HFFc6 (cell line): ENCODE data around the gene SLC13A1. TPM values are rescaled to one million over a fixed set of nuclear protein-coding genes. Genes with fewer than 3 reads are reported as not detected.

ENCODE experiments used
- DNase-seq: peaks from one replicate; pipeline ENCODE4 v3.0.0-alpha.2; 2018
- H3K27ac Mint-ChIP-seq: 2 replicates; pipeline ENCODE4 v1.8.0; 2020; ENCODE audit warnings: mild to moderate bottlenecking, mixed read lengths
- H3K27me3 Mint-ChIP-seq: 2 replicates; pipeline ENCODE4 v1.8.0; 2021; ENCODE audit warnings: mild to moderate bottlenecking, moderate library complexity, mixed read lengths; ENCODE audit not compliant: insufficient read depth
- H3K36me3 Mint-ChIP-seq: 2 replicates; pipeline ENCODE4 v1.8.0; 2021; ENCODE audit warnings: low read depth, mixed read lengths
- H3K4me1 Mint-ChIP-seq: 2 replicates; pipeline ENCODE4 v1.8.0; 2020; ENCODE audit warnings: low read depth, mixed read lengths
- H3K4me3 Mint-ChIP-seq: 2 replicates; pipeline ENCODE4 v1.8.0; 2020; ENCODE audit warnings: mild to moderate bottlenecking, moderate library complexity, mixed read lengths
- H3K9me3 Mint-ChIP-seq: 2 replicates; pipeline ENCODE4 v1.8.0; 2020; ENCODE audit warnings: mild to moderate bottlenecking, mixed read lengths
- long read RNA-seq: library from polyadenylated mRNA; unstranded; transcript quantifications from one replicate; pipeline ENCODE4 v2.0.0, GENCODE V29; 2019
- total RNA-seq, 6 experiments: library from RNA; stranded (reverse); fragmentation: NEBNext Ultra II Directional; extraction: Animal tissue kit (Norgen Biotek cat#: 25700); gene quantifications; 2 replicates in 1 of 6; 3 replicates in 5 of 6; pipeline ENCODE4 v1.2.3, GENCODE V29; 2021
- TF ChIP-seq, protein P1 (sequence below): fragments of 200-600 bp; sonication (generic); IDR thresholded peaks from 2 replicates; pipeline ENCODE4 v1.5.0; 2021; ENCODE audit warnings: antibody characterized with exemption, mild to moderate bottlenecking

Gene SLC13A1, protein sequence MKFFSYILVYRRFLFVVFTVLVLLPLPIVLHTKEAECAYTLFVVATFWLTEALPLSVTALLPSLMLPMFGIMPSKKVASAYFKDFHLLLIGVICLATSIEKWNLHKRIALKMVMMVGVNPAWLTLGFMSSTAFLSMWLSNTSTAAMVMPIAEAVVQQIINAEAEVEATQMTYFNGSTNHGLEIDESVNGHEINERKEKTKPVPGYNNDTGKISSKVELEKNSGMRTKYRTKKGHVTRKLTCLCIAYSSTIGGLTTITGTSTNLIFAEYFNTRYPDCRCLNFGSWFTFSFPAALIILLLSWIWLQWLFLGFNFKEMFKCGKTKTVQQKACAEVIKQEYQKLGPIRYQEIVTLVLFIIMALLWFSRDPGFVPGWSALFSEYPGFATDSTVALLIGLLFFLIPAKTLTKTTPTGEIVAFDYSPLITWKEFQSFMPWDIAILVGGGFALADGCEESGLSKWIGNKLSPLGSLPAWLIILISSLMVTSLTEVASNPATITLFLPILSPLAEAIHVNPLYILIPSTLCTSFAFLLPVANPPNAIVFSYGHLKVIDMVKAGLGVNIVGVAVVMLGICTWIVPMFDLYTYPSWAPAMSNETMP
- not detected for total RNA-seq
- long read RNA-seq = 0 reads

DNA sequence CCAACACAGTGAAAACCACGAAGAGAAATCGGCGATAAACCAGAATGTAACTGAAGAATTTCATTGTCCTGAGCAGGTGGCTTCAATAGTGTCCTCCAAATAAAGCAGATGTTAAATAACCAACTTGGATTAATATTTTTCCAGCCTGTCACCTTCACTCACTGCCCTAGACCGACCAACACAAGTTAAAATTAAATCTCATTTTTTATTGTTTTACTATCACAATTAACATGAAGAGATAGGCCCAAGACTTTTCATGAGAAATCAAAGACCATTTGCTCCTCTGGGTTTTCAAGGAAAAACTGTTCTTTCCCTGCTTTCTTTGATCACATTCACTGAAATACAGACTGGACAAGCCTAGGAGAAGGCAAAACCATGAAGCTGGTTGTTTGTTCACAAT lies at the start of gene SLC13A1:
Gene SLC13A1, minus strand, starts transcription at position 87 of the 400 bp plus-strand sequence. Its CDS starts 23 bp downstream, at position 64.
- Mint-ChIP-seq H3K4me1 (no peaks in the 10 kb centered on the region), H3K9me3 (peaks cover 39% of the 10 kb centered on the region), H3K27ac (no peak within 1 kb of the TSS), H3K27me3 (no peaks in the 10 kb centered on the region), H3K4me3 (no peak within 1 kb of the TSS), H3K36me3 (no peaks in the 10 kb centered on the region)
- TF ChIP-seq, protein P1, sequence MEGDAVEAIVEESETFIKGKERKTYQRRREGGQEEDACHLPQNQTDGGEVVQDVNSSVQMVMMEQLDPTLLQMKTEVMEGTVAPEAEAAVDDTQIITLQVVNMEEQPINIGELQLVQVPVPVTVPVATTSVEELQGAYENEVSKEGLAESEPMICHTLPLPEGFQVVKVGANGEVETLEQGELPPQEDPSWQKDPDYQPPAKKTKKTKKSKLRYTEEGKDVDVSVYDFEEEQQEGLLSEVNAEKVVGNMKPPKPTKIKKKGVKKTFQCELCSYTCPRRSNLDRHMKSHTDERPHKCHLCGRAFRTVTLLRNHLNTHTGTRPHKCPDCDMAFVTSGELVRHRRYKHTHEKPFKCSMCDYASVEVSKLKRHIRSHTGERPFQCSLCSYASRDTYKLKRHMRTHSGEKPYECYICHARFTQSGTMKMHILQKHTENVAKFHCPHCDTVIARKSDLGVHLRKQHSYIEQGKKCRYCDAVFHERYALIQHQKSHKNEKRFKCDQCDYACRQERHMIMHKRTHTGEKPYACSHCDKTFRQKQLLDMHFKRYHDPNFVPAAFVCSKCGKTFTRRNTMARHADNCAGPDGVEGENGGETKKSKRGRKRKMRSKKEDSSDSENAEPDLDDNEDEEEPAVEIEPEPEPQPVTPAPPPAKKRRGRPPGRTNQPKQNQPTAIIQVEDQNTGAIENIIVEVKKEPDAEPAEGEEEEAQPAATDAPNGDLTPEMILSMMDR = no peak
- no peak for DNase-seq

DNA sequence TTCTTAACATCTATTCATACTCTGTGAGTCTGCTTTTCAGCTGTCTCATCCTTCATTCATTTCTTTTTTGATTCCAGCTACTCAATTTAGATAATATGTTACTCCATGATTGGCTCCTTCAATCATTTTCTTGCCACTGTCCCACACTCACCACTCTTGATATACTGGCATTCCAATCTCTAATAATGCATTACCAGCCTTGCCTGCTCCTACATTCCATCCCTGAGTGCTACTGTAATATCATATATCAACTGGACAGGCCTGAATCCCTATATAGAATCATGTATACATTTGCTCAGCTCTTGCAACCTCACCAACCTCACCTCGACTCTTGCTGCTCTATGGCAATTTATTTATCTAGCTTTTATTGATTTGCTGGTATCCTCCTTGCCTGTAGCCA lies 45.0 kb upstream of the SLC13A1 start:
- Mint-ChIP-seq H3K36me3 (no peaks in the 10 kb centered on the region; the same call in 1 of the 2 replicates), H3K9me3 (peaks cover 32% of the 10 kb centered on the region), H3K27me3 (no peaks in the 10 kb centered on the region; the same call in 1 of the 2 replicates)

DNA sequence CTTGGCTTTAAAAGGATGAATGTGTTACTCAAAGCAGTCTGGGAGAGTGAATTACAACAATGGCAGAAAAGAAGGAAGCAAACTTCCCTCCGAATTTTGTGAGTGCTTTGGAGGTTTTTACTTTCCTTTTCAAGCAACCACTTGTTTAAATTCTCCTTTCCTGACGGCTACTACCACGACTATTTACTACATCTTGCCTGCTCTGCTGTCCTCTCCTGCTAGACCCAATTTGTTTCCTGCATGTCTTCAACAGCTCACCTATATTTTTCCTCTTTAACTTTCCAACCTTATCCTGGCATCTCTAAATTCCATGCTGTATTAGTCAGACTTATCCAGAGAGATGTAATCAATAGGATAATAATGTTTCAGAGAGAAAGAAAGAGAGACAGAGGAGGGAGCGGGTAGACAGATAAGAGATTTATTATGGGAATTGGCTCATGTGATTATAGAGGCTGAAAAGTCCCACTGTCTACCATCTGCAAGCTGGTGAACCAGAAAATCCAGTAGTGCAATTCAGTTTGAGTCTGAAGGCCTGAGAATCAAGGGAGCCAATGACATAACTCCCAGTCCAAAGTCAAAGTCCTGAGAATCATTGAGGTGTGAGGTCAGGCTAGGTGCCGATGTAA lies 42.8 kb upstream of the SLC13A1 start:
- Mint-ChIP-seq H3K4me1 (no peaks in the 10 kb centered on the region), H3K36me3 (no peaks in the 10 kb centered on the region; the same call in 1 of the 2 replicates), H3K27ac (no peak overlapping the region), H3K9me3 (peaks cover 21% of the 10 kb centered on the region), H3K27me3 (no peaks in the 10 kb centered on the region; the same call in 1 of the 2 replicates), H3K4me3 (no peak overlapping the region)
- TF ChIP-seq, protein P1 = no peak
- DNase-seq = no peak

More for the DNA sequence above, 45.0 kb upstream of the SLC13A1 start:
- H3K4me3 Mint-ChIP-seq = no peak overlapping the region
- TF ChIP-seq, protein P1 = no peak
- no peak for DNase-seq
- H3K4me1 Mint-ChIP-seq = no peaks in the 10 kb centered on the region
- H3K27ac Mint-ChIP-seq = no peak overlapping the region

DNA sequence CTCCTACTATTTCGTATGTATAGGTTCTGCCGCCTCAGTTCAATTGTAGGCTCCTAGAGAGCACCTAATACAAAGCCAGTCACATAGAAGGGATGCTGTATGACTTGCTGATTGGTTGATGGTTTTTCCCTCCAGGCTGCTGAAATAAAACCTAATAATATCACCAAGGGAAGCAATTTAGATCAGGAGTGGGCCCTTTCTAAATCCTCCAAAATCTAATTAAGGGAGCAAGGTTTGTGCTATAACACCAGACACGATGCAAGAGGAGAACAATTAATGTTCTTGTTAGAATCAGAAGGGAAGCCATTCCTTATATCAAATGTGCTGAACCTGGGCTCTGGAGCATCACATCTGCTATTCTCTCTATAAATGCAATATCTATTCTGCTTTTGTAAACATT lies 42.0 kb upstream of the SLC13A1 start:
- H3K27me3 Mint-ChIP-seq = no peaks in the 10 kb centered on the region; the same call in 1 of the 2 replicates
- H3K9me3 Mint-ChIP-seq = peaks cover 17% of the 10 kb centered on the region
- no peaks in the 10 kb centered on the region; the same call in 1 of the 2 replicates for H3K36me3 Mint-ChIP-seq
- H3K4me1 Mint-ChIP-seq = no peaks in the 10 kb centered on the region
- TF ChIP-seq, protein P1 = no peak
- H3K4me3 Mint-ChIP-seq = no peak overlapping the region
- no peak overlapping the region for H3K27ac Mint-ChIP-seq
- no peak for DNase-seq
